Dermis blood vessel endothelial cell (primary cell): Measurements from ENCODE around the gene PIK3R6. TPM values are rescaled to one million over a fixed set of nuclear protein-coding genes. Genes with fewer than 3 reads are reported as not detected.

Source experiments
- DNase-seq: peaks from one replicate; pipeline ENCODE4 v3.0.0; 2010
- total RNA-seq: library from RNA; depleted of rRNA; stranded (reverse); fragments of >200 nt; gene quantifications from 2 replicates; pipeline ENCODE4 v1.2.3, GENCODE V29; 2014

Gene PIK3R6
- total RNA-seq, 1 donor from 2014 or later = not detected

- no peak for DNase-seq
Measured at GRCh38 chr17:8894202-8894671, 26.8 kb upstream of the PIK3R6 start.

- DNase-seq = no peak
Measured at GRCh38 chr17:8893621-8894201, 26.2 kb upstream of the PIK3R6 start.

DNA sequence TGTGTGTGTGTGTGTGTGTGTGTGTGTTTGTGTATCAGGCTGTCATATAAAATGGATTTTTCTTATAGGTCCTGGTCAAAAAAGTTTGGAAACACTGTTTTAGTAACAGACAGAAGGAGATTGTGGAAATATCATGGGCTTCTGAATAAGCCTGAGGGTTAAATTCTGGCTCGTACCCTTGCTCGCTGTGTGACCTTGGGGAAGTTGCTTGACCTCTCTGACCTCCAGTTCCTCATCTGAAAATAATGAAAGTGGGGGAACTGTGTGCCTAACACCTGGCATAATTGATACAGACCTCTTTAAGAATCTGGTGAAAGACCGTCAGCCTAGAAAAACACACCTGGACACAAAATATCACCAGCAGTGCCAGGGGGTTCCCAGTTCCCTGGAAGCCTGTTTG, 25.6 kb upstream of the PIK3R6 start:
- no peak for DNase-seq

- DNase-seq = no peak
Measured at GRCh38 chr17:8892338-8892690, 24.8 kb upstream of the PIK3R6 start.

DNA sequence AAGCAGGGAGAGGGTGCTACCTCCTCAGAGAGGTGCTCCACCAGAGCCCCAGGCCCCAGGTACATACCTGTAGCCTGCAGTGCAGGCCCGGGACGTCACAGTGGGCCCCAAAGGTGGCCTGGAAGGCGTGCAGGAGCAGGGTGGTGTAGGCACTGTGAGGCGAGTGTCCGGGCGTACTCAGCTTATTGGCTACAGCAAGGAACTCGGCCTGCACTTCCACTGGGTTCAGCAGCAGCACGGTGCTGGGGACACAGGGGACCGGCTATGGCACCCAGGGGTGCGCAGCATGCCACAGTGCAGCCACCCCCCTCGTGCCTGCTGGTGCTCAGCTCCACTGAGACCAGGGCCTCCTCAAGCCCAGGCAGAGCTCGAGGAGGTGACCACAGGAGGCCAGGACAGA, 23.2 kb upstream of the PIK3R6 start:
- no peak for DNase-seq

GRCh38 chr17:8889458-8890210, 22.2 kb upstream of the PIK3R6 start:
- DNase-seq = no peak

GRCh38 chr17:8888704-8889302, 21.3 kb upstream of the PIK3R6 start:
- DNase-seq = no peak

- DNase-seq = peak; percentile 25
Measured at GRCh38 chr17:8887834-8888703, 20.6 kb upstream of the PIK3R6 start.

GRCh38 chr17:8887301-8887700, 19.8 kb upstream of the PIK3R6 start:
- DNase-seq = no peak

DNA sequence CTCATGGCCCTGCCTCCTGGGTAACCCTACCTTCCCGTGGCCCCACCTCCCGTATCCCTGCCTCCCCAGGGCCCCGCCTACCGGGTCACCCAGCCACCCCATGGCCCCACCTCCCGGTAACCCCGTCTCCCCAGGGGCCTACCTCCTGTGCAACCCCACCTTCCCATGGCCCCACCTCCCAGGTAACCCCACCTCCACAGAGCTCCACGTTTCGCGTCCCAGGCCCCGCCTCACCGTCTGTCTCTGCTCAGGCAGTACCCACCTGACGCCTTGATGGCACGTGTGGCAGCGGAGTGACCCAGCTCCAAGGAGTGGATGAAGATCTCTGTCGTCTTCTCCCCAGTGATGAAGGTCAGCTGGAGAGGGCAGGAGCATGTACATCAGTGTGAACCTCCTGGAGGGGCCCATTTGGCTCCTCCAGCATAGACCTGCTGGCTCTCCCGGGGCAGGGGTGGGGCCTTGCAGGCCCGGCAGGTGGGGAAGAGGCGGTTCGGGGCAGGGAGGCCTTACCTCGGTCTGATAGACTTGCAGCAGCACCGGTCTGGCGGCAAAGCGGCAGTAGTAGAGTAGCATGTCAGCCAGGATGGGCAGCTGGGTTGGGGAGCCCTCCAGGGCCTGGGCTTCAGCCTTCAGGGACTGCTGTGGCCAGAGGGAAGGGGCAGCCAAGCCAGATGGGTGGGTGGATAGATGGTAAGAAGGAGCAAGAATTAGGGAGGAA, 18.7 kb upstream of the PIK3R6 start:
- DNase-seq = no peak

DNA sequence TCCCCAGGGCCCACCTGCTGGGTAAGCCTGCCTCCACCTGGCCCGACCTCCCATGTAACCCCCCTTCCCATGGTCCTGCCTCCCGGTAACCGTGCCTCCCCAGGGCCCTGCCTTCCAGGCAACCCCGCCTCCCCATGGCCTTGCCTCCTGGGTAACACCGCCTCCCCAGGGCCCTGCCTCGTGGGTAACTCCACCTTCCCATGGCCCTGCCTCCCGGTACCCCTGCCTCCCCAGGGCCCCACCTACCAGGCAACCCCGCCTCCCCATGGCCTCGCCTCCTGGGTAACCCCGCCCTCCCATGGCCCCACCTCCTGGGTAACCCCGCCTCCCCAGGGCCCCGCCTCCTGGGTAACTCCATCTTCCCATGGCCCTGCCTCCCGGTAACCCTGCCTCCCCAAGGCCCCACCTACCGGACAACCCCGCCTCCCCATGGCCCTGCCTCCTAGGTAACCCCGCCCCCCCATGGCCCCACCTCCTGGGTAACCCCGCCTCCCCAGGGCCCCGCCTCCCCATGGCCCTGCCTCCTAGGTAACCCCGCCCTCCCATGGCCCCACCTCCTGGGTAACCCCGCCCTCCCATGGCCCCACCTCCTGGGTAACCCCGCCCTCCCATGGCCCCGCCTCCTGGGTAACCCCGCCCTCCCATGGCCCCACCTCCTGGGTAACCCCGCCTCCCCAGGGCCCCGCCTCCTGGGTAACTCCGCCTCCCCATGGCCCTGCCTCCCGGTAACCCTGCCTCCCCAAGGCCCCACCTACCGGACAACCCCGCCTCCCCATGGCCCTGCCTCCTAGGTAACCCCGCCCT, 17.9 kb upstream of the PIK3R6 start:
- peak; percentile 13 for DNase-seq

GRCh38 chr17:8884336-8884990, 17.0 kb upstream of the PIK3R6 start:
- no peak for DNase-seq

DNA sequence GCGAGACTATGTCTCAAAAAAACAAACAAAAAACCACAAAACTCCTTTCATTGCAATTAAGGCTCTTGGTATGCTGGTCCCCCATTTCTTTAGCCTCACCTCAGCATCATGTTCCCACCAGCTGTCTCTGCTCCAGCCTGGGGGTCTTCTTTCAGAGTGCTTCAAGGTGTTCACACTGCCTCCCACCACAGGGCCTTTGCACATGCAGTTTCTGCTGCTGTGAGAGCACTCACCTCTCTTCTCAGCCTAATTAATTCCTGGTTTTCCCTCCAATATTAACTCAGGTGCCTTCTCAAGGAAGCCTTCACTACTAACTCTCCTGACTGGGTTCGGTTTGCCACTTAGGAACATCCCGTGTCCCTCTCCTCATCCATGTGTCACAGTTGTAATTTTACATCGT, 15.9 kb upstream of the PIK3R6 start:
- DNase-seq = no peak

GRCh38 chr17:8881606-8882005, 14.1 kb upstream of the PIK3R6 start:
- no peak for DNase-seq

DNA sequence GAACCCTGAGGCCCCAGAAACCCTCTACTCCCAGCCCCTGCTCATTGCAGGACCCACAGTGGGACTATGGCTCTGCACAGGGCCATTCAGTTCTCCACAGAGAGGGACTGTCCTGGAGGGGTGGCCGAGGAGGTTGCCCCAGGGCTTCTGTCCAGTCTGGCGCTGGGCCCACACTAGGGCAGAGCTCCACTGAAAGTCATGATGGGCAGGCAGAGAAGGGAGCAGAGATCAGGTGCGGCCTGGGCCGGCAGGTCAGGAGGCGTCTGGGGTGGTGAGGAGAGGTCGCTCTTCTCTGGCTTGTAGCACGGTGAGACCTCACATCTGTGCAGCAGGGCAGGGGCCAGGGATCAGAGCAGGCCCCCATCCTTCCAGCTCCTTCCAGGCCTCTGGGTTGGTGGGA, 13.0 kb upstream of the PIK3R6 start:
- DNase-seq = no peak

DNA sequence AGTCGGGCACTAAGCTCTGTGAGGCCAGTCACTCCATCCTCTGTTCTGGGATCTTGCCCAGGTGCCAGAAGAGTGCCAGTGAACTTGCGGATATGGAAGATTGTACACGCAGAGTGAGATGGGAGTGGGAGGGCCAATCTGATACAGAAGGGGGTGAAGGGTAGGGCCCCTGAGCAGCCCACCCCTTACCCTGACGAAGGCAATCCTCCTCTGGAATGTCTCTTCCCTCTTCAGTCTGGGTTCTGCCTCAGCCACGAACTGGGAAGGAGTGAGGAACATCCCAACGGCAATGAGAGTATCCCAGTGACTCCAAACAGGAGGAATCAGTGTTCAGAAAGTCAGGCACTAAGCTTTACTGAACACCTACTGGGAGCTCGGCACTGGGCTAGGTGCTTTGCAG, 11.9 kb upstream of the PIK3R6 start:
- DNase-seq = no peak

DNA sequence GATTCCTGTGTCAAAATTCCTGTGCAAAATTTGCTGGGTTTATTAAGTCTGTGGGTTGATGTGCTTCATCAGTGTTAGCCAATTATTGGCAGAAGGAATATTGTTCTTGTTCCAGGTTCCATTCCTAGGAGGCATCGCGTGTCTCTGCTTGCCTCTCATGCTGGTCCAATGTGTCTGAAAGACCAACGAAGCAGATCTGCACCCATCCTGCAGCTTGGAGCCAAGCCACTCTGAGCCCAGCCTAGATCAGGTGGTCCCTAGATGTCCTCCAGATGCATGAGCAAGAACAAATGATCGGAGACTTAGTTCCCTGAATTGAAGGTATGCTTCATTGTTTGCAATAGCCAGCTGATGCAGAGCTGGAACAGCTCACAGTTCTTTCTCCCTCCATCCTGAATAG, 10.5 kb upstream of the PIK3R6 start:
- DNase-seq = no peak

GRCh38 chr17:8875957-8876356, 8.5 kb upstream of the PIK3R6 start:
- no peak for DNase-seq

DNA sequence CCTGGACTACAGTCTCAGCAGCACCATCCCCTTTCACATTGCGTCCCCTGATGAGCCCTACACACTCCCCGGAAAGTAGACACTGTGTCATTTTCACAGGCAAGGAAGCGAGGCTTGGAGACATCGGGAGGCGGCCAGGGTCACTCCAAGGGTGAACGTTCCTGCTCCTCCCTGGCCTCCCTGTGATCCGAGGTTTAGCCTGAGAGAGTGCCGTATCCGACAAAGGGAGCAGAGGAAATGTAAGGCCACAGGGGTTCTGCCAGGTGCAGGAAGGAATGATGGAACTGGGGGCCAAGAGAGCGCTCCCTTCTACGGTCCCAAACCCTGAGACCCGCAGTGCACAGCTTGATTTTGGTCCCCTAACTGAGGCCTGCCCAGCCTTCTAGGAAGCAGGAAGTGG, 8.0 kb upstream of the PIK3R6 start:
- no peak for DNase-seq

DNA sequence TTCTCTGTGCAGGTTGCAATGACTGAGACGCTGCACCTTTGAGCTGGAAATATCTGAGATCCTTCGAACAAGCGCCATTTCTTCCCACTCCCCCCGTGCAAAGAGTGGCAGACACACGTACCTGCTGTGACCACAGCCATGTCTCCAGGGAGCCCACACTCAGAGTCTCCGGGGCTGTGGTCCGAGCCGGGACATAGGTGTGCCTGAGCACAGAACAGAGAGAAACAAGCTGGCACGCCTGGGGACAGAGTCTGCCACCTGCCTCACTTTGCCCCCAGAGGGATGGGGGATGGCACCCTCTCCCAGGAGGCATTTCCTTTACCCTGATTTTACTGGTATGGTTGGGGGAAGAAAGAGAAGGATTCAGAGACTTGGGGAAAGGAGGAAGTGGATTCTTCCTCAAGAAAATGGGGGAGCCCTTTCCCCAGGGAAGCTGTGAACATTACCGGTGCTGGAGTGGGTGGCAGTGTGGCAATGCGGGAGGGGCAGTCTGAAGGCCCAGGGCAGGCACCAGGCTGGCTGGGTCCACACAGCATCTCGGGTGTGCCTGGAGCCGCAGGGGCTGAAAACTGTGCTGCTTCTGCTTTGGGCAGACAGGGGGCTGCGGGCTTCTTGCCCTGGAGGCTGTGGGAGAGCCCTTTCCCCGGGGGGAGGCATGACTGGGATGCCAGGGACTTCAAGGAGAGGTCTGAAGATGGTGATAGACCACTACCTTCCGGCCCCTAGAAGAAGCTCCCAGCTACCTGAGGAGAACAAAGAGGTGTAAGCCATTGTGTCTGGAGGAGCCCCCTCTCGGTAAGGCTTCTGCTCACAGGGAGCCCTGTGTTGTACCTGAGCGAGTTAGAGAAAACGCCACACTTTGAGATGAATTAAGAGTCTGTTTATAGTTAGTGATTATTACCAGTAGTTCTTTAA, 6.6 kb upstream of the PIK3R6 start:
- DNase-seq = no peak
